Measurements from ENCODE around the gene PTPRM.

DNA sequence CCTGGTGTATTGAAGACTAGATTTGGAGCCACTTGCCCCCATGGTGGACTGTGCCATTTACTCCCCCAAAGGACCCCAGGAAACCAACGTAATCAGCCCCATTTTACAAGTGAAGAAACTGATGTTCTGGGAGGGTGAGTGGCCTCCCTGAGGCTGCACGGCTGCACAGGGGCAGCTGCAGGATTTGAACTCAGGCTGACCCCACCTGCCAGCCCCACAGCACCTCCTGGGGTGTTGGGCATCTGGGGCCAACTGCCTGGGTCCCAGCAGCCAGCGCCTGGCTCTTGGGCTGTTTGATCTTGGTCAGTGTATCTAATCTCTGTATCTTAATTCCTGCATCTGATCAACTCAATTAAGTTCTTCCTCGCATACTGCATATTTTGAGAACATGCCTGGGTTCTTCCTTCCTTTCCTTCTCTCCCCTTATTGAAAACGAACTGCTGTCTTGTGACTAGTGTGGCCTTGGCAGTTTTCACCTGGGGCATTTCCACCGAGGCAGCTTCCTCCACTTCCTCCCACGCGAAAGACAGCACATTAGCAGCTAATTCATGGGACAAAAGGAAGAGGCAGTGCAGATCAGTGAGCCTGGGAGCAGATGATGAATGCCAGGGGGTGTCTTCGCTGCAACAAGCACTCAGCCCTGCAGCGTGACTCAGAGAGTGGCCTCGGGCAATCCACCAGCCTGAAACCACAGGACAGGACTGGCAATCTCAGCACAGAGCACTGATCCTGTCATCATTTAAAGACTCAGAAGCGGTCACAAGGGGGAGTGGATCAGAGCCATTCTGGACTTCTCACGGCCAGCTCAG, 858.0 kb downstream of the PTPRM start:
- TF ChIP-seq POLR2AphosphoS5 (IDR thresholded peaks at IDR 0.05; ENCODE audit: low read depth) (no peak), CREB1 (CRISPR knock-in tag; IDR thresholded peaks at IDR 0.05; ENCODE audit: low read depth) (no peak), ZNF331 (CRISPR knock-in tag; IDR thresholded peaks at IDR 0.05; ENCODE audit: low read depth) (no peak), EZH2phosphoT487 (IDR thresholded peaks at IDR 0.05; ENCODE audit: unreplicated experiment) (no peak), EZH2 (IDR thresholded peaks at IDR 0.05; ENCODE audit: low read depth, unreplicated experiment) (no peak), ZNF114 (CRISPR knock-in tag; IDR thresholded peaks at IDR 0.05) (no peak), JUNB (IDR thresholded peaks at IDR 0.05; ENCODE audit: unreplicated experiment) (no peak), STAT1 (IDR thresholded peaks at IDR 0.05; ENCODE audit: unreplicated experiment) (no peak)
- TF ChIP-seq, protein P1, sequence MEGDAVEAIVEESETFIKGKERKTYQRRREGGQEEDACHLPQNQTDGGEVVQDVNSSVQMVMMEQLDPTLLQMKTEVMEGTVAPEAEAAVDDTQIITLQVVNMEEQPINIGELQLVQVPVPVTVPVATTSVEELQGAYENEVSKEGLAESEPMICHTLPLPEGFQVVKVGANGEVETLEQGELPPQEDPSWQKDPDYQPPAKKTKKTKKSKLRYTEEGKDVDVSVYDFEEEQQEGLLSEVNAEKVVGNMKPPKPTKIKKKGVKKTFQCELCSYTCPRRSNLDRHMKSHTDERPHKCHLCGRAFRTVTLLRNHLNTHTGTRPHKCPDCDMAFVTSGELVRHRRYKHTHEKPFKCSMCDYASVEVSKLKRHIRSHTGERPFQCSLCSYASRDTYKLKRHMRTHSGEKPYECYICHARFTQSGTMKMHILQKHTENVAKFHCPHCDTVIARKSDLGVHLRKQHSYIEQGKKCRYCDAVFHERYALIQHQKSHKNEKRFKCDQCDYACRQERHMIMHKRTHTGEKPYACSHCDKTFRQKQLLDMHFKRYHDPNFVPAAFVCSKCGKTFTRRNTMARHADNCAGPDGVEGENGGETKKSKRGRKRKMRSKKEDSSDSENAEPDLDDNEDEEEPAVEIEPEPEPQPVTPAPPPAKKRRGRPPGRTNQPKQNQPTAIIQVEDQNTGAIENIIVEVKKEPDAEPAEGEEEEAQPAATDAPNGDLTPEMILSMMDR (conservative IDR thresholded peaks at IDR 0.05; ENCODE audit: low read depth in 2 of 2) = no peak
- TF ChIP-seq, protein P2, sequence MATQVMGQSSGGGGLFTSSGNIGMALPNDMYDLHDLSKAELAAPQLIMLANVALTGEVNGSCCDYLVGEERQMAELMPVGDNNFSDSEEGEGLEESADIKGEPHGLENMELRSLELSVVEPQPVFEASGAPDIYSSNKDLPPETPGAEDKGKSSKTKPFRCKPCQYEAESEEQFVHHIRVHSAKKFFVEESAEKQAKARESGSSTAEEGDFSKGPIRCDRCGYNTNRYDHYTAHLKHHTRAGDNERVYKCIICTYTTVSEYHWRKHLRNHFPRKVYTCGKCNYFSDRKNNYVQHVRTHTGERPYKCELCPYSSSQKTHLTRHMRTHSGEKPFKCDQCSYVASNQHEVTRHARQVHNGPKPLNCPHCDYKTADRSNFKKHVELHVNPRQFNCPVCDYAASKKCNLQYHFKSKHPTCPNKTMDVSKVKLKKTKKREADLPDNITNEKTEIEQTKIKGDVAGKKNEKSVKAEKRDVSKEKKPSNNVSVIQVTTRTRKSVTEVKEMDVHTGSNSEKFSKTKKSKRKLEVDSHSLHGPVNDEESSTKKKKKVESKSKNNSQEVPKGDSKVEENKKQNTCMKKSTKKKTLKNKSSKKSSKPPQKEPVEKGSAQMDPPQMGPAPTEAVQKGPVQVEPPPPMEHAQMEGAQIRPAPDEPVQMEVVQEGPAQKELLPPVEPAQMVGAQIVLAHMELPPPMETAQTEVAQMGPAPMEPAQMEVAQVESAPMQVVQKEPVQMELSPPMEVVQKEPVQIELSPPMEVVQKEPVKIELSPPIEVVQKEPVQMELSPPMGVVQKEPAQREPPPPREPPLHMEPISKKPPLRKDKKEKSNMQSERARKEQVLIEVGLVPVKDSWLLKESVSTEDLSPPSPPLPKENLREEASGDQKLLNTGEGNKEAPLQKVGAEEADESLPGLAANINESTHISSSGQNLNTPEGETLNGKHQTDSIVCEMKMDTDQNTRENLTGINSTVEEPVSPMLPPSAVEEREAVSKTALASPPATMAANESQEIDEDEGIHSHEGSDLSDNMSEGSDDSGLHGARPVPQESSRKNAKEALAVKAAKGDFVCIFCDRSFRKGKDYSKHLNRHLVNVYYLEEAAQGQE (IDR thresholded peaks at IDR 0.05; ENCODE audit: unreplicated experiment) = no peak
- TF ChIP-seq, protein P3, sequence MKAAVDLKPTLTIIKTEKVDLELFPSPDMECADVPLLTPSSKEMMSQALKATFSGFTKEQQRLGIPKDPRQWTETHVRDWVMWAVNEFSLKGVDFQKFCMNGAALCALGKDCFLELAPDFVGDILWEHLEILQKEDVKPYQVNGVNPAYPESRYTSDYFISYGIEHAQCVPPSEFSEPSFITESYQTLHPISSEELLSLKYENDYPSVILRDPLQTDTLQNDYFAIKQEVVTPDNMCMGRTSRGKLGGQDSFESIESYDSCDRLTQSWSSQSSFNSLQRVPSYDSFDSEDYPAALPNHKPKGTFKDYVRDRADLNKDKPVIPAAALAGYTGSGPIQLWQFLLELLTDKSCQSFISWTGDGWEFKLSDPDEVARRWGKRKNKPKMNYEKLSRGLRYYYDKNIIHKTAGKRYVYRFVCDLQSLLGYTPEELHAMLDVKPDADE (IDR thresholded peaks at IDR 0.05) = no peak
- TF ChIP-seq, protein P4, sequence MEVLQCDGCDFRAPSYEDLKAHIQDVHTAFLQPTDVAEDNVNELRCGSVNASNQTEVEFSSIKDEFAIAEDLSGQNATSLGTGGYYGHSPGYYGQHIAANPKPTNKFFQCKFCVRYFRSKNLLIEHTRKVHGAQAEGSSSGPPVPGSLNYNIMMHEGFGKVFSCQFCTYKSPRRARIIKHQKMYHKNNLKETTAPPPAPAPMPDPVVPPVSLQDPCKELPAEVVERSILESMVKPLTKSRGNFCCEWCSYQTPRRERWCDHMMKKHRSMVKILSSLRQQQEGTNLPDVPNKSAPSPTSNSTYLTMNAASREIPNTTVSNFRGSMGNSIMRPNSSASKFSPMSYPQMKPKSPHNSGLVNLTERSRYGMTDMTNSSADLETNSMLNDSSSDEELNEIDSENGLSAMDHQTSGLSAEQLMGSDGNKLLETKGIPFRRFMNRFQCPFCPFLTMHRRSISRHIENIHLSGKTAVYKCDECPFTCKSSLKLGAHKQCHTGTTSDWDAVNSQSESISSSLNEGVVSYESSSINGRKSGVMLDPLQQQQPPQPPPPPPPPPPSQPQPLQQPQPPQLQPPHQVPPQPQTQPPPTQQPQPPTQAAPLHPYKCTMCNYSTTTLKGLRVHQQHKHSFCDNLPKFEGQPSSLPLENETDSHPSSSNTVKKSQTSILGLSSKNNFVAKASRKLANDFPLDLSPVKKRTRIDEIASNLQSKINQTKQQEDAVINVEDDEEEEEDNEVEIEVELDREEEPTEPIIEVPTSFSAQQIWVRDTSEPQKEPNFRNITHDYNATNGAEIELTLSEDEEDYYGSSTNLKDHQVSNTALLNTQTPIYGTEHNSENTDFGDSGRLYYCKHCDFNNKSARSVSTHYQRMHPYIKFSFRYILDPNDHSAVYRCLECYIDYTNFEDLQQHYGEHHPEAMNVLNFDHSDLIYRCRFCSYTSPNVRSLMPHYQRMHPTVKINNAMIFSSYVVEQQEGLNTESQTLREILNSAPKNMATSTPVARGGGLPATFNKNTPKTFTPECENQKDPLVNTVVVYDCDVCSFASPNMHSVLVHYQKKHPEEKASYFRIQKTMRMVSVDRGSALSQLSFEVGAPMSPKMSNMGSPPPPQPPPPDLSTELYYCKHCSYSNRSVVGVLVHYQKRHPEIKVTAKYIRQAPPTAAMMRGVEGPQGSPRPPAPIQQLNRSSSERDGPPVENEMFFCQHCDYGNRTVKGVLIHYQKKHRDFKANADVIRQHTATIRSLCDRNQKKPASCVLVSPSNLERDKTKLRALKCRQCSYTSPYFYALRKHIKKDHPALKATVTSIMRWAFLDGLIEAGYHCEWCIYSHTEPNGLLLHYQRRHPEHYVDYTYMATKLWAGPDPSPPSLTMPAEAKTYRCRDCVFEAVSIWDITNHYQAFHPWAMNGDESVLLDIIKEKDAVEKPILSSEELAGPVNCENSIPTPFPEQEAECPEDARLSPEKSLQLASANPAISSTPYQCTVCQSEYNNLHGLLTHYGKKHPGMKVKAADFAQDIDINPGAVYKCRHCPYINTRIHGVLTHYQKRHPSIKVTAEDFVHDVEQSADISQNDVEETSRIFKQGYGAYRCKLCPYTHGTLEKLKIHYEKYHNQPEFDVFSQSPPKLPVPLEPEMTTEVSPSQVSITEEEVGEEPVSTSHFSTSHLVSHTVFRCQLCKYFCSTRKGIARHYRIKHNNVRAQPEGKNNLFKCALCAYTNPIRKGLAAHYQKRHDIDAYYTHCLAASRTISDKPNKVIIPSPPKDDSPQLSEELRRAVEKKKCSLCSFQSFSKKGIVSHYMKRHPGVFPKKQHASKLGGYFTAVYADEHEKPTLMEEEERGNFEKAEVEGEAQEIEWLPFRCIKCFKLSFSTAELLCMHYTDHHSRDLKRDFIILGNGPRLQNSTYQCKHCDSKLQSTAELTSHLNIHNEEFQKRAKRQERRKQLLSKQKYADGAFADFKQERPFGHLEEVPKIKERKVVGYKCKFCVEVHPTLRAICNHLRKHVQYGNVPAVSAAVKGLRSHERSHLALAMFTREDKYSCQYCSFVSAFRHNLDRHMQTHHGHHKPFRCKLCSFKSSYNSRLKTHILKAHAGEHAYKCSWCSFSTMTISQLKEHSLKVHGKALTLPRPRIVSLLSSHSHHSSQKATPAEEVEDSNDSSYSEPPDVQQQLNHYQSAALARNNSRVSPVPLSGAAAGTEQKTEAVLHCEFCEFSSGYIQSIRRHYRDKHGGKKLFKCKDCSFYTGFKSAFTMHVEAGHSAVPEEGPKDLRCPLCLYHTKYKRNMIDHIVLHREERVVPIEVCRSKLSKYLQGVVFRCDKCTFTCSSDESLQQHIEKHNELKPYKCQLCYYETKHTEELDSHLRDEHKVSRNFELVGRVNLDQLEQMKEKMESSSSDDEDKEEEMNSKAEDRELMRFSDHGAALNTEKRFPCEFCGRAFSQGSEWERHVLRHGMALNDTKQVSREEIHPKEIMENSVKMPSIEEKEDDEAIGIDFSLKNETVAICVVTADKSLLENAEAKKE (CRISPR knock-in tag; IDR thresholded peaks at IDR 0.05) = no peak
